Lung (tissue), 12 donors: ENCODE results near the gene SHISAL2A. TPM values are rescaled to one million over a fixed set of nuclear protein-coding genes. Genes with fewer than 3 reads are reported as not detected.

Experiments
- ATAC-seq: fragments of 200-7000 bp; cut with Tn5 transposase; one replicate; pipeline ENCODE4 v1.9.1; 2020; ENCODE audit warnings: moderate number of reproducible peaks; ENCODE audit not compliant: insufficient read depth, low FRiP score
- DNase-seq, 3 donors: peaks; one replicate each; pipeline ENCODE4 v3.0.0-alpha.2; 2013 to 2017
- H3K27ac ChIP-seq, 2 donors: one replicate each; pipeline ENCODE4 v1.5.1; 2013; ENCODE audit warnings: mild to moderate bottlenecking in 2 of 2, moderate library complexity in 2 of 2, control low read depth in 1 of 2, inconsistent platforms in 1 of 2, low read depth in 1 of 2, low read length in 1 of 2
- H3K27me3 ChIP-seq, 3 donors: one replicate each; pipeline ENCODE4 v1.5.1; 2013; ENCODE audit warnings: low read length in 2 of 3; ENCODE audit not compliant: control insufficient read depth in 3 of 3, insufficient read depth in 3 of 3
- H3K36me3 ChIP-seq, 4 donors: one replicate each; pipeline ENCODE4 v1.5.1; 2013; ENCODE audit warnings: low read length in 4 of 4, mild to moderate bottlenecking in 1 of 4, moderate library complexity in 1 of 4; ENCODE audit not compliant: control insufficient read depth in 4 of 4, insufficient read depth in 4 of 4
- H3K4me1 ChIP-seq, 5 donors: one replicate each; pipeline ENCODE4 v1.5.1; 2013; ENCODE audit warnings: low read length in 5 of 5, mild to moderate bottlenecking in 2 of 5, moderate library complexity in 1 of 5; ENCODE audit not compliant: control insufficient read depth in 5 of 5, insufficient read depth in 5 of 5
- H3K4me3 ChIP-seq: one replicate; pipeline ENCODE4 v1.5.1; 2013; ENCODE audit warnings: mild to moderate bottlenecking, control low read depth, moderate library complexity
- H3K9ac ChIP-seq, 2 donors: one replicate each; pipeline ENCODE4 v1.5.1; 2013; ENCODE audit warnings: low read length in 2 of 2, control low read depth in 1 of 2; ENCODE audit not compliant: insufficient read depth in 1 of 2
- H3K9me3 ChIP-seq, 4 donors: one replicate each; pipeline ENCODE4 v1.5.1; 2013; ENCODE audit warnings: low read length in 3 of 4, mild to moderate bottlenecking in 1 of 4, moderate library complexity in 1 of 4; ENCODE audit not compliant: control insufficient read depth in 4 of 4, insufficient read depth in 3 of 4
- CTCF ChIP-seq: IDR thresholded peaks from 2 replicates; pipeline ENCODE4 v1.5.1; 2012; ENCODE audit warnings: mild to moderate bottlenecking; ENCODE audit errors: control extremely low read depth, extremely low read depth
- WGBS, 2 donors: extraction: QIAGEN DNeasy Blood & Tissue Kit; methylation state at CpG; one replicate each; pipeline ENCODE4 v1.1.7; 2013; 5-methylcytosine and 5-hydroxymethylcytosine counted together
- polyA plus RNA-seq, 2 donors: library from polyadenylated mRNA; stranded (reverse); fragments of 200-250 nt; gene quantifications; one replicate each; pipeline ENCODE4 v1.2.1, GENCODE V29; 2013
- total RNA-seq, 2 donors: library from RNA; depleted of rRNA in 1 of 2; stranded (reverse); fragments of >200 nt in 1 of 2; gene quantifications; one replicate each; pipeline ENCODE4 v1.2.1, GENCODE V29; 2014 to 2021
- donor health status: control.
- donor health status: control.
- donor health status: Bipolar disorder and iron deficiency.
- donor health status: healthy.
- donor health status: DM: yes; HTN: yes; CAD: no.

The SHISAL2A gene
- total and polyA plus RNA-seq, 4 donors = 0.79 to 2.6 (median 2.0) TPM

- Histone ChIP-seq H3K36me3 (no peaks in the 10 kb centered on the region), H3K9me3 (no peaks in the 10 kb centered on the region), H3K4me3 (no peak overlapping the region), H3K27ac (no peak overlapping the region), H3K27me3 (no peaks in the 10 kb centered on the region), H3K4me1 (no peaks in the 10 kb centered on the region), H3K9ac (no peak overlapping the region)
- no peak for DNase-seq
- WGBS, 2 donors = 23 to 42% methylated on average over 1 of the region's 1 CpG
- no peak for TF ChIP-seq CTCF
- ATAC-seq = no peak
These were observed 44.4 kb upstream of the SHISAL2A start for GRCh38 chr1:52588535-52588934.

GRCh38 chr1:52590266-52590665 lies 42.7 kb upstream of the SHISAL2A start:
- 58 to 64% methylated on average over 6 of the region's 6 CpGs for WGBS, 2 donors
- Histone ChIP-seq H3K4me1 (peaks cover 0 to 1% (median 0%) of the 10 kb centered on the region in 5 donors), H3K4me3 (no peak overlapping the region), H3K27ac (no peak overlapping the region), H3K27me3 (no peaks in the 10 kb centered on the region), H3K9me3 (no peaks in the 10 kb centered on the region), H3K9ac (no peak overlapping the region), H3K36me3 (no peaks in the 10 kb centered on the region)
- DNase-seq (no peak), ATAC-seq (no peak)
- TF ChIP-seq CTCF = no peak

GRCh38 chr1:52592637-52593323 lies 40.2 kb upstream of the SHISAL2A start:
- 80 to 88% methylated on average over 5 of the region's 5 CpGs for WGBS, 2 donors
- H3K9ac ChIP-seq = no peak overlapping the region
- no peak for ATAC-seq
- no peak for DNase-seq
- no peak overlapping the region for H3K27ac ChIP-seq
- no peaks in the 10 kb centered on the region for H3K27me3 ChIP-seq
- TF ChIP-seq CTCF = no peak
- no peaks in the 10 kb centered on the region for H3K9me3 ChIP-seq
- H3K36me3 ChIP-seq = no peaks in the 10 kb centered on the region
- H3K4me1 ChIP-seq = peaks cover 0 to 1% (median 0%) of the 10 kb centered on the region in 5 donors
- H3K4me3 ChIP-seq = no peak overlapping the region

- no peak for TF ChIP-seq CTCF
- DNase-seq (no peak), ATAC-seq (no peak)
- WGBS, 2 donors = 96 to 98% methylated on average over 1 of the region's 1 CpG
- no peak overlapping the region for H3K9ac ChIP-seq
- peaks cover 0 to 1% (median 0%) of the 10 kb centered on the region in 5 donors for H3K4me1 ChIP-seq
- H3K36me3 ChIP-seq = no peaks in the 10 kb centered on the region
- no peak overlapping the region for H3K4me3 ChIP-seq
- H3K27me3 ChIP-seq = no peaks in the 10 kb centered on the region
- no peak overlapping the region for H3K27ac ChIP-seq
- H3K9me3 ChIP-seq = no peaks in the 10 kb centered on the region
These were observed 39.5 kb upstream of the SHISAL2A start for GRCh38 chr1:52593495-52593894.
